GM10847 (cell line): ENCODE data around the gene KDM4C.

Source experiments
- POLR2A ChIP-seq: IDR thresholded peaks from 2 replicates; pipeline ENCODE4 v1.6.1; 2011; ENCODE audit not compliant: insufficient read length; ENCODE audit errors: extremely low read depth

KDM4C gene

GRCh38 chr9:6788162-6789016, 30.6 kb downstream of the KDM4C start:
- no peak for TF ChIP-seq POLR2A

GRCh38 chr9:6790866-6791265, 33.1 kb downstream of the KDM4C start:
- no peak for TF ChIP-seq POLR2A

GRCh38 chr9:6793203-6793602, 35.4 kb downstream of the KDM4C start:
- TF ChIP-seq POLR2A = no peak

GRCh38 chr9:6794936-6795335, 37.2 kb downstream of the KDM4C start:
- no peak for TF ChIP-seq POLR2A

- no peak for TF ChIP-seq POLR2A
These were observed 45.2 kb downstream of the KDM4C start for GRCh38 chr9:6802926-6803325.

GRCh38 chr9:6805532-6805931, 47.8 kb downstream of the KDM4C start:
- no peak for TF ChIP-seq POLR2A

- no peak for TF ChIP-seq POLR2A
These were observed 53.7 kb downstream of the KDM4C start for GRCh38 chr9:6811436-6811835.

GRCh38 chr9:6816581-6816980, 58.8 kb downstream of the KDM4C start:
- TF ChIP-seq POLR2A = no peak

- no peak for TF ChIP-seq POLR2A
These were observed 60.6 kb downstream of the KDM4C start for GRCh38 chr9:6818292-6818922.

GRCh38 chr9:6819112-6819511, 61.3 kb downstream of the KDM4C start:
- no peak for TF ChIP-seq POLR2A

- TF ChIP-seq POLR2A = no peak
These were observed 61.8 kb downstream of the KDM4C start for GRCh38 chr9:6819529-6819928.

- no peak for TF ChIP-seq POLR2A
These were observed 64.9 kb downstream of the KDM4C start for GRCh38 chr9:6822696-6823095.

- TF ChIP-seq POLR2A = no peak
These were observed 69.8 kb downstream of the KDM4C start for GRCh38 chr9:6827439-6828145.

GRCh38 chr9:6829027-6829426, 71.3 kb downstream of the KDM4C start:
- TF ChIP-seq POLR2A = no peak

- TF ChIP-seq POLR2A = no peak
These were observed 71.8 kb downstream of the KDM4C start for GRCh38 chr9:6829536-6829935.

- TF ChIP-seq POLR2A = no peak
These were observed 75.9 kb downstream of the KDM4C start for GRCh38 chr9:6833518-6834192.

- TF ChIP-seq POLR2A = no peak
These were observed 76.5 kb downstream of the KDM4C start for GRCh38 chr9:6834306-6834705.
